22Rv1 (cell line): ENCODE data around the gene FBXO31.

Experiments used
- H3K27ac ChIP-seq: fragments of 450-650 bp; 2 replicates; pipeline ENCODE4 v1.5.1; 2017
- CTCF ChIP-seq: fragments of 450-650 bp; IDR thresholded peaks from 2 replicates; pipeline ENCODE4 v1.5.1; 2017; ENCODE audit warnings: mild to moderate bottlenecking
- ZFX ChIP-seq: fragments of 450-650 bp; IDR thresholded peaks from 2 replicates; pipeline ENCODE4 v1.6.1; 2017; ENCODE audit warnings: antibody characterized with exemption, borderline replicate concordance

The FBXO31 gene

DNA sequence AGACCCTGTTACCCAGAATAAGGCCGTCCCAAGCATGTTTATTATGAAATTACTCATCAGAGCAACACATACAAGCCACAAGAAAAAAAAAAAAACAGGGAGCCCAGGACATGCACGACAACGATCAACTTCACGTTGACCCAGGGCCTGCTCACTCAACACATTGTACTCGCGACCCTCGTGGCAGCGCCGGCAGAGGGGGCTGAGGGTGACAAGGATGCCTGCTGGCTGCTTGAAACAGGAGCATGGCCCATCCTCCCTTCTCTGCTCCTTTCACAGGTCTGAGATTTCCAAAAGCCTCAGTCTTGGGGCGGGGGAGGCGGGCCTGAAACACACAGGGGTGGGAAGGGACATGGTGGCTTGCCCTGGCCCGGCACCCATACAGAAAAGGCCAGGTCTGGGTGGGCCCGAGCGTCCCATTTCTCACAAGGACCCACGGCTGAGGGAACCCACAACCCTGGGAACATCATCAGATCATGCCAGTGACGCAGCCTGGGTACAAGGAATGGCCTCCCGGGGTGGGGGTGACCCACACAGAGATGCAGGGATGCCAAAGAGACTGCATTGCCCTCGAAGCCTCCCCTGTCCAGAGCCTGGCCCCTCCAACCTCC lies 45.3 kb downstream of the FBXO31 start:
- TF ChIP-seq ZFX (no peak), CTCF (no peak)
- H3K27ac ChIP-seq: no peak overlapping the region

GRCh38 chr16:87337262-87337771 lies 46.3 kb downstream of the FBXO31 start:
- TF ChIP-seq CTCF (no peak), ZFX (no peak)
- H3K27ac ChIP-seq: no peak overlapping the region

DNA sequence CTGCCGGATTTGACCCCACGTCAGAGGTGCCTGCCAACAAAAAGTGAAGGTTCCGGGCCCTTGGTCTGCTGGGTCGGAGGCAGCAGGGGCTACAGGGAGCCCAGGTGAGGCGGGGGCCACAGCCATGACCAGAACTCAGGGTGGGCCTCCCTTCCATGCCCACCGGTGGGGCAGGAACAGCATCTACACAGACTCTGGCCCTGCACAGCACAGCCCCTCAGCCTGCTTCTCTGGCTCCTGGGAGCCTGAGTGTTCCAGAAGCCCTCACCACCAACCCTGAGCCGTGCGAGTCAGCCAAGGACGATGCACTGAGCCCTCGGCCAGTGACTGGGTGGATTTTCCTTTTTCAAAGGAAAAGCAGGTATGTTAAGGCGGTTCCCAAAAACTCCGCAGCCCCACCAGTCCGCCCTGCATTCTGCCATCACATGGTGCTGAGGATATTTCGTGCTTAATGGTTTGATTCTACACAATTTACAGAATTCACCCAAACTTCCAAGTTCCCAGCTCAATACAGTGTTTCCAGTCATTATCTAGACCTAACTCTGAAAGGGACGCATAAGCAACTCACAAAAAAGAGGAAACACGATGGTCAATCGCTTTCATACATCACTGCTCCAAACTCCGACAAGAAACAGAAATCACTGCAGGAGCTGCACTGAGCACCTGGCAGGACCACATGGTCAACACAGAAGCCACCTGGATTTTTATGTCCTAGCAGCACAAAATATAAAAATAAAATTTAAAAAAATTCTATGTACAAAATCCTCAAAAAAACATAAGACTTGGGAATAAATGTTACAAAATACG lies 46.9 kb downstream of the FBXO31 start:
- H3K27ac ChIP-seq: no peak overlapping the region
- TF ChIP-seq ZFX (no peak), CTCF (no peak)

- H3K27ac ChIP-seq: no peak overlapping the region
- no peak for TF ChIP-seq ZFX
- TF ChIP-seq CTCF: no peak
Measured at GRCh38 chr16:87335625-87336433, 47.7 kb downstream of the FBXO31 start.

- H3K27ac ChIP-seq: no peak overlapping the region
- TF ChIP-seq ZFX: no peak
- TF ChIP-seq CTCF: no peak
Measured at GRCh38 chr16:87334651-87335624, 48.6 kb downstream of the FBXO31 start.

GRCh38 chr16:87333581-87334331 lies 49.8 kb downstream of the FBXO31 start:
- no peak overlapping the region for H3K27ac ChIP-seq
- TF ChIP-seq CTCF: no peak
- TF ChIP-seq ZFX: no peak
